RKO (cell line): ENCODE results near the gene NLRP13.
"Not testable (repeated sequence)": the region's sequence is repeated elsewhere in the genome, so short reads cannot be mapped to it uniquely, and the experiment has no call there.

Source experiments
- DNase-seq: peaks from one replicate; pipeline ENCODE4 v3.0.0-alpha.2; 2016; ENCODE audit warnings: low spot score

Gene NLRP13, protein sequence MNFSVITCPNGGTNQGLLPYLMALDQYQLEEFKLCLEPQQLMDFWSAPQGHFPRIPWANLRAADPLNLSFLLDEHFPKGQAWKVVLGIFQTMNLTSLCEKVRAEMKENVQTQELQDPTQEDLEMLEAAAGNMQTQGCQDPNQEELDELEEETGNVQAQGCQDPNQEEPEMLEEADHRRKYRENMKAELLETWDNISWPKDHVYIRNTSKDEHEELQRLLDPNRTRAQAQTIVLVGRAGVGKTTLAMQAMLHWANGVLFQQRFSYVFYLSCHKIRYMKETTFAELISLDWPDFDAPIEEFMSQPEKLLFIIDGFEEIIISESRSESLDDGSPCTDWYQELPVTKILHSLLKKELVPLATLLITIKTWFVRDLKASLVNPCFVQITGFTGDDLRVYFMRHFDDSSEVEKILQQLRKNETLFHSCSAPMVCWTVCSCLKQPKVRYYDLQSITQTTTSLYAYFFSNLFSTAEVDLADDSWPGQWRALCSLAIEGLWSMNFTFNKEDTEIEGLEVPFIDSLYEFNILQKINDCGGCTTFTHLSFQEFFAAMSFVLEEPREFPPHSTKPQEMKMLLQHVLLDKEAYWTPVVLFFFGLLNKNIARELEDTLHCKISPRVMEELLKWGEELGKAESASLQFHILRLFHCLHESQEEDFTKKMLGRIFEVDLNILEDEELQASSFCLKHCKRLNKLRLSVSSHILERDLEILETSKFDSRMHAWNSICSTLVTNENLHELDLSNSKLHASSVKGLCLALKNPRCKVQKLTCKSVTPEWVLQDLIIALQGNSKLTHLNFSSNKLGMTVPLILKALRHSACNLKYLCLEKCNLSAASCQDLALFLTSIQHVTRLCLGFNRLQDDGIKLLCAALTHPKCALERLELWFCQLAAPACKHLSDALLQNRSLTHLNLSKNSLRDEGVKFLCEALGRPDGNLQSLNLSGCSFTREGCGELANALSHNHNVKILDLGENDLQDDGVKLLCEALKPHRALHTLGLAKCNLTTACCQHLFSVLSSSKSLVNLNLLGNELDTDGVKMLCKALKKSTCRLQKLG

DNA sequence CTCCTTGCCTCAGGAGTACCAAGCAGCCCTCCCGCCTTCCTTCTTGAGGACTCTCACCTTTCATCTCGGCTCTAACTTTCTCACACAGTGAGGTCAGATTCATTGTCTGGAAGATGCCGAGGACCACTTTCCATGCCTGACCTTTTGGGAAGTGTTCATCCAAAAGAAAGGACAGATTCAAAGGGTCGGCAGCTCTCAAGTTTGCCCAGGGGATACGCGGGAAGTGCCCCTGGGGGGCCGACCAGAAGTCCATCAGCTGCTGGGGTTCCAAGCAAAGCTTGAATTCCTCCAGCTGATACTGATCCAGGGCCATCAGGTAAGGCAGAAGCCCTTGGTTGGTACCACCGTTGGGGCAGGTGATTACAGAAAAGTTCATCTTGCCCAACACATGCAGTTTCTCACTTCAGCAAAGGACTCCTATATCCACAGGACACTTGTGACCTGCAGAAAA, at the start of gene NLRP13:
Gene NLRP13 (minus strand): TSS at position 401 of the 451 bp plus-strand sequence. CDS start 25 bp downstream, at position 376.
- DNase-seq, result no peak

DNA sequence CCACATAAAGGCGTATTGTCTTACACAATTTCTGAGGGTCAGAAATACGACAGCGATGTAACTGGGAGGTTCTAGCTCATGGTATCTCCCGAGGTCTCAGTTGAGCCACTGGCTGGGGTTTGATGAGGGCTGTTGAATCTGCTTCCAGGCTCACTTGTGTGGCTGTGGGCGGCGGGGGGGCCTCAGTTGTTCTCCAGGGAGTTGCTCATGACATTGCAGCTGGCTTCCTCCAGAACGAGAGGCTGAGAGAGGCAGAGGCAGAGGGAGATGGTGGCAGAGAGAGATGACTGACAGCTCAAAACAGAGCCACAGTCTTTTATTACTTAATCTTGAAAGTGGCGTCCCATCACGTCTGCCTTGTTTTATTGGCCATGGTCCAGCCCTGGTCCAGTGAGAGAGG, 48.3 kb upstream of the NLRP13 start:
- DNase-seq, result no peak

DNA sequence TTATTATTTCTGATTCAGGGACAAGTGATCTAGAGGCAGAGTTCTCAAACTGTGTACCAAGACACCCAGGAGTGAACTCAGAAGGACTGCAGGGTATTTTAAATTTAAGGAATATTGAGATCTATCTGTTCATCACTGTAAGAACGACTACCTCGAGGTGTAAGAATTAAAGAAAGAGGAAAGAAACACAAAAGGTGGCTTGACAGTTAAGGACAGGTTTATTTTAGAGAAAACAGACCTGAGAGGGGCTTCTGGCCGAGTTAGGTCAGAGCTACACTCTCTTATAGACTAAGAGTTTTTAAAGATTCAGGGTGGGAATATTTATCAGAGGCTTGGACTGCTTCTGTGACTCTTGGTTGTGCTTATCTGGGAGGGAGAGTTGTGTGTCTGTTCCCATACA, 41.8 kb upstream of the NLRP13 start:
- no peak for DNase-seq

DNA sequence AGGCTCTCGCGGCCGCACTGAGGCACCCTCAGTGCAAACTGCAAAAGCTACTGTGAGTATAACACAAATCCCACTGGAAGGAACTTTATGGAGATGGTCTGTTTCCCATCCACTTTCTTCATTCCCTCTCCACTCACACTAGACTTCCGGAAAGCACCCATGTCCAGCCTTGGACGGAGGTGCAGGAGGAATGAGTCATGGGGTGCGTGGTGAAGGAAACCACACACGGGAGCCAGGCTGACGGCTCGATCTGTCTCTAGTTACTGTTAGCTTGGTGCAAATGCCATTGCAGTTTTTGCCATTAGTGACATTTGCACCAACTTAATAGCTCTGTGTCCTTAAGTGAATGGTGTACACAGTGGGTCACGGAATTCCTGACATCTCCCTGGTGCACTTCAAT, 30.1 kb upstream of the NLRP13 start:
- peak; percentile 29 for DNase-seq

DNA sequence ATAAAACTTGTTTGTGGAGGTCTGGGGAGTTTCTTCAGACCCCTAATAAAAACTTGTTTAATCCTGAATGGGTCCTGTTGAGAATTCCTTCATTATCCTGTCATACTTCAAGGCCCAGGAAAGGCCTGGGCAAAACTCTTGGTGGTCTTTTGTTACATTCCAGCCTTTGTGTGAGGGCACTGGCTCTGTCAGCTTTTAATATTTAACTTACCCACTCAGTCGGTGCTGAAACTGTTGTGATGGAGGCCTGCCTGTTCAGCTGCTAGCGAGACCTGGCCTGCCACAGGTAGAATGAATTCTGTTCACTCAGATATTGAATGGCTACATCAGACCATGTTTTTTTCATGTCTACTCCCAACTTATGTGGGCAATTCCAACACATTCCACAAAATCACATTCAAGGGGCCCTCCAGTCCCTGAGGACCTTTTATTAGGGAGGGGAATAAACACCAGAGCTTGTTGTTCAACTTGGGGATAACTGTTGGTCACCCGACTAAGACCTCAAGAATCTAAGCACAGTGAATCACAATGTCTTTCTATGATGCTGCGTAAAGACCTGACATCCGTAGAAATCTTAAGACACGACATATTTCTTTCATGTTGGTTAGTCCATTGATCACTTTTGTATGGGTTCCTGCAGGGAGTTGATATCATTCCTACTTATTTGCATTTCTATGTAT, 28.0 kb upstream of the NLRP13 start:
- no peak for DNase-seq

DNA sequence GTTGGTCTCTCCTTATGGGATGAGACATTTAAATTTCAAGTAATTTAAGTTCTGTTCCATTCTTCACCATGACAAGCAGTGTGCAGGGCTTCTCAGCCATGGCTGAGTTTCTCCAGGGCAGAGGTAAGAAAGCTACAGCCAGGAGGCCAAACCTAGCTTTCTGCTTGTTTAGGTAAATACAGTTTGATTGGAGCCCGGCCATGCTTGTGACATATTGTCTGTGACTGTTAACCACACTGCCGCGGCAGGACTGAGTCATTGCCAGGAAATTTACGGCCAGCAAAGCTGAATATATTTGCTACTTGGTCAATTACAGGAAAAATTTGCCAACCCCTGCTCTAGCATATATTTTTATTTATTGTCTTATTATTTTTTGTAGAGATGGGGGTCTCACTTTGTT, 26.2 kb upstream of the NLRP13 start:
- peak; percentile 62 for DNase-seq

DNA sequence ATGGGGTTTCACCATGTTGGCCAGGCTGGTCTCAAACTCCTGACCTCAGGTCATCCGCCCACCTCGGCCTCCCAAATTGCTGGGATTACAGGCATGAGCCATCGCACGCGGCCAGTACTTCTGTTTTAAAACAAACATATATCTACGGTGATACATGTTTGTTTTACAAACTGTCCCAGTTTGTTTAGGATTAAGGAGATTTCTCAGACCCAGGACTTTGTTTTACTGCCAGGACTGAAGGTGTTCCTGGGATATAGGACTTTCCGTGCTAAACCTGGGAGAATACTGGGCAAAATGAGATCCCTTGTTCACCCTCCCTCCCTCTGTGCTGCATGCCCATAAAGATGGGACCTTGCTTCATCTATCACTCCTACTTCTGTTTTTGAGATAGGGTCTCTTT, 24.3 kb upstream of the NLRP13 start:
- no peak for DNase-seq

DNA sequence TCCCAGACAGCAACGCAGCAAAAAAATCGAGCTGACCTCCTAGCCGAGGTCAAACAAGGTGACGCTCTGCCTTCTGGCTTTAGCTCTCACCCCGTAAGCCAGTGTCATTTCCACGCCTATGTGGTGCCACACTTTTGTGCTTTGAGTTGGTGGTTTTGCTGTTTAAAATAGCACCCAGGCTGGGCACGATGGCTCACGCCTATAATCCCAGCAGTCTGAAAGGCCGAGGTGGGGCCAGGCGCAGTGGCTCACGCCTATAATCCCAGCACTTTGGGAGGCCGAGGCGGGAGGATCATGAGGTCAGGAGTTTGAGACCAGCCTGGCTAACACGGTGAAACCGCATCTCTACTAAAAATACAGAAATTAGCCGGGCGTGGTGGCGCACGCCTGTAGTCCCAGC, 18.4 kb upstream of the NLRP13 start:
- not testable (repeated sequence) for DNase-seq

DNA sequence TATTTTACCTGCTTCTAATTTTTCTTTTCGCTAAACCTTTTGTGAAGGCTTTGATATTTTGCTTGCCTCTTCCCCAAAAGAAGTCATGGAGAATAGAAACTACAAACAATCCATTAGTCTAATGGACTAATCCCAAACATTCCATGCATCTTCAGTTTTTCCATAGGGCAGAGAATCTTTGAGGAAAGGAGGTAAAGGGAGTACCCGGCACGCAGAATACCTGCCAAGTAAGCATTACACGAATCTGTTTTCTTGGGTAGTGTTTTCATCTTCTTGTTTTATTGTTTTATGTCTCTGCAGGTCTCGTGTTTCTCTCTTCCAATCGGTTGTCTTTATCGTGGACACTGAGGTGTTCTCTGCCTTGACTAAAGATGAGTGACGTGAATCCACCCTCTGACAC, 15.4 kb upstream of the NLRP13 start, which contains the start of gene NLRP8:
Gene NLRP8 (plus strand): TSS at position 301 of the 400 bp plus-strand sequence.
- no peak for DNase-seq

DNA sequence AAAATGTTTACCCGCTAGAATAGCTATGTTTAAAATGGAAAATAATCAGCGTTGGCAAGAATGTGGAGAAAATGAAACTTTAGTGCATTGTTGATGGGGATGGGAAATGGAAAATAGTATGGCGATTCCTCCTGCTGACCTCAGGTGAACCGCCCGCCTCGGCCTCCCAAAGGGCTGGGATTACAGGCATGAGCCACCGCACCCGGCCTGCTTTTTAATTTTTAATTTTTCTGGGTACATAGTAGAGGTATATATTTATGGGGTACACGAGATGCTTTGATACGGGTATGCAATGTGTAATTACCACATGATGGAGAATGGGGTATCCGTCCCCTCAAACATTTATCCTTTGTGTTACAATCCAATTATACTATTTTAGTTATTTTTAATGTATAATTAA, 8.2 kb upstream of the NLRP13 start:
- no peak for DNase-seq

DNA sequence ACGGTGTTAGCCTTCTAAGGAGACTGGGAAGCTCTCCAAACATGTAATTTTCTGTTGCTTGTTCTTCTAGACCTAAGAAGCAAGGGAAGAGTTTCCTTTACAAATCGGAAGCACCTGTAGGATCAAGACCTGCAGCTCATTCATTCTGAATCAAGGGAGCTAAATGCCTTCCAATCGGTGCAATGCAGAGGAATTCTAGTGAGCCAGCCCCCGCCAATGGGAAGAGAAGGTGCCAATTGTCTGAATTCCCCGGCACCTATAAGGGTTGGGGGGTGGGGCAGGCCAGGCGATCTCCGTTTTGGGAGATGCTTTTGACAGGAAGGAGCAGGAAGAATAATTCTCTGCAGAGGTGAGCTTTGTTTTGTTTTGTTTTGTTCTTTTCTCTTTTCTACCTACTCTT, 7.1 kb upstream of the NLRP13 start:
- DNase-seq, result no peak

DNA sequence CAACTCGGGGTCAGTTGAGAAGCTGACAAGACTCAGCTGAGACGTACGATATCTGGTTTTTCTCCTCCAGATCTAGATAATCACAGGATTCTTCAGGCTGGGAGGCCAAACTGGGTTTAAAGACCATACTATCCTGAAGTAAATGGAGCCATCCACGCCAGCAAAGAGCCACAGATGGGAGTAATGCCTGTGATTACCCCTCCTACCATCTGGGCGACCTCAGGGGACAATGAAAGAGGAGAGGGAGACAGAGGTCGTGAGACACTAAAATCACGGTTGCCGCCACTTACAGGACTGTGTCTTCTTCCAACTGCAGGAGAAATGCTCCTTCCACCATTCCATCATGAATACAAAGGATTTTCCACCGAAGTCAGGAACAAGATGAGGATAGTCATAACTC, 3.1 kb upstream of the NLRP13 start:
- DNase-seq, result no peak

DNA sequence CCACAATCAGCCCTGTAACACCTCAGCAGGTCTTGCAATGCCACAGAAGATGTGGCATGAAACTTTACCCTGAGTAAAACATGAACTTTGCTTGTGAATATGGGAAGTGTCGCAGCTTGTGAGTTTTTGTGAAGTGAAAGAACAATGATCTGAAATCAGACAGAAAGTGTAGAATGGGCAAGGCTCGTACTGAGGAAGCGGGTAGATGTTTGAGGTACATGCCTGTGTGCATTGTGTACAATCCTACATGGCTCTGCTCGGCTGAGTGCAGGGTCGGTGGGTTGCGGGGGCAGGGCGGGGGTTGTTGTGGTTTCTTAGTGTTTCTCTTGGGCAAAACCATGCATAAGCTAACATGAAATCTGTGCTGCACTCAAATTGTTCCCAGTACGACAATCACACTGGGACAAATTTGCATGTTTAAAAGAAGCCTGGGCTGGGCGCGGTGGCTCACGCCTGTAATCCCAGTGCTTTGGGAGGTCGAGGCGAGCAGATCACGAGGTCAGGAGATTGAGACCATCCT, 1.1 kb downstream of the NLRP13 start:
- no peak for DNase-seq

DNA sequence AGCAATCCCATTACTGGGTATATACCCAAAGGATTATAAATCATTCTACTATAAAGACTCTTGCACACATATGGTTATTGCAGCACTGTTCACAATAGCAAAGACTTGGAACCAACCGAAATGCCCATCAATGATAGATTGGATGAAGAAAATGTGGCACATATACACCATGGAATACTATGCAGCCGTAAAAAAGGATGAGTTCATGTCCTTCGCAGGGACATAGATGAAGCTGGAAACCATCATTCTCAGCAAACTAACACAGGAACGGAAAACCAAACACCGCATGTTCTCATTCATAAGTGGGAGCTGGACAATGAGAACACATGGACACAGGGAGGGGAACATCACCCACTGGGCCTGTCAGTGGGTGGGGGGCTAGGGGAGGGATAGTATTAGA, 2.9 kb downstream of the NLRP13 start:
- not testable (repeated sequence) for DNase-seq

DNA sequence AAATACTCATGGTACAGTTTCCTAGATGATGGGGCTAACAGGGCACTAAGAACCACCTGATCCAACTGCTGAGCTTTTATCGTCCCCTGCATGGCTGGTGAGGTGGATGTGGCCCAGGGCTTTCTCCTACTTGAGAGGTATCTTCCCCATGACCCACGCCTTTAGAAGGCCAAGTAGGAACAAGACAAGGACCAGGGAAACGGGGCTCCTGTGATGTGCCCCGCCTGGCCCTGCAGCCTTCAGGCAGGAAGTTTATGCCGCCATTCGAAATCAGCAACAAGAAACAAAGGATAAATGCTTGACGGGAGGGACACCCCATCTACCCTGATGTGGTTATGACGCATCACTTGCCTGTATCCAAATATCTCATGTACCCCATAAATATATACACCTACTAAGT, 4.1 kb downstream of the NLRP13 start:
- no peak for DNase-seq

DNA sequence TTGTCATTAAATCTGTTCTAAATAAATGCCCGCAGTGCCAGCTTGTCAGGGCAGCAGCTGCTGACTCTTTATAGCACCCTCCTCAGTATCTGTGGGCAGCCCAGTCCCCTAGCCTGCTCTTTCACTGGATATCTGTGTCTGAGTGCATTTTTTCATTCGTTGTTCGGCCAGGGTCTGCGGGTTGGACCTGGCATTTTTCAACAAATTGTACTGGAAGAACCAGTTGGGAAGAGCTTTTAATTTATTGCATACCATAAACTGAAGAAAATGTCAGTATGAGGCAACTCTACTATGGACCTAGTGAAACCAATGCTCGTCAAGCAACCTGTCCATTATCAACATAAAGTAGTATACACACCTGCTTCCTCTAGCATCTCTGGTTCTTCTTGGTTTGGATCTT, 8.6 kb downstream of the NLRP13 start:
- no peak for DNase-seq

DNA sequence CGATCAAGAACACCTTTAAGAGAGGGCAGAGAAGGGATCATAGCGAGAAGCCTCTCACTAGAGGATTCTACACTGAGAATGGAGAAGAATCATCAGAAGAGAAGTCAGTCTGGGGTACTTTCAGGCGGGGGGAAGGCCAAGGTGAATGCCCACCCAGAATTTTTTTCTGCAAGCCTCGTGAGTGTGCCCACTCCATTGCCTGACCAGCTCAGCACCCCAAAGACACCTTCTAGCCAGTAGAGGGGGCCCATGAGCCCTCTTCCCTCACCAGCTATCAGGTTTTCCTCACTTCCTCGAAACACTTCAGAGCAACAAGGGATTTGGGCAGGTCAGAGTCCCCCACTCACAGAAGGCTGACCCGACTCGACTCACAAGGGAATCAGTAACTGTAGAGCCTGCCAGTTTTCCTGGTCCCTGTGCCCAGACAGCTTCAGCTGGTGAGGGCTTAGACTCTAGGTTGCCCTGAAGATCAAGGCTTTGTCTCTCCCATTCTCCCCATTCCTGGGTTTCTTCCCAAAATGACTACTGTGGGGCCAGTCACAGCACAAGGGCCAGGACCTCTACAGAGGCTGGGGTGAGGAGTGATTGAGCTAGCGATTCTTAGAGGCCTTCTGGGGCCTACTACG, 18.4 kb downstream of the NLRP13 start:
- DNase-seq, result no peak

DNA sequence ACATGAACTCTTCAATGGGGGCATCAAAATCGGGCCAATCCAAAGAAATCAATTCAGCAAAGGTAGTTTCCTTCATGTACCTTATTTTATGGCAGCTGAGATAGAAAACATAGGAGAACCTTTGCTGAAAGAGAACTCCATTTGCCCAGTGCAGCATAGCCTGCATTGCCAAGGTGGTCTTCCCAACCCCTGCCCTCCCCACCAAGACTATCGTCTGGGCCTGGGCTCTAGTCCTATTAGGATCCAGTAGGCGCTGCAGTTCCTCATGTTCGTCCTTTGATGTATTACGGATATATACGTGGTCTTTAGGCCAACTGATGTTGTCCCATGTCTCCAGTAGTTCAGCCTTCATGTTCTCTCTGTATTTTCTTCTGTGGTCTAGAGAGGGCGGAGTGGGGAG, 19.2 kb downstream of the NLRP13 start:
- no peak for DNase-seq

DNA sequence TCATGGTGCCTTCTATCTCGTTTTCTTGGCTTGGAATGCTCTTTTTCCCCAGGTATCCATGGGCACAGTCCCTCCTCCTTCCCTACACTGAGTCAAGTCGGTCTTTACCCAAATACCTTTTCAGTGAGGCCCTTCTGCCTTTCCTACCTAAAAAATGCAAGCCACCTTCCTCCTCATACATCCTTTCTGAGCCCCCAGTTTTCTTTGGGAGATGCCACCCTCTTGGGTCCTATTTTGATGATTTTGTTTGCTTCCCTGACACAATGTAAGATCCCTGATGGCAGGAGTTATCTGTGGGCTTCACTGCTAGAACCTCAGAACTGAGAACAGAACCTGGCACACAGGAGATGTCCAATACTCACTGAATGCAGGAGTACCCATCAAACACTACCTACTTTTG, 22.3 kb downstream of the NLRP13 start:
- no peak for DNase-seq

DNA sequence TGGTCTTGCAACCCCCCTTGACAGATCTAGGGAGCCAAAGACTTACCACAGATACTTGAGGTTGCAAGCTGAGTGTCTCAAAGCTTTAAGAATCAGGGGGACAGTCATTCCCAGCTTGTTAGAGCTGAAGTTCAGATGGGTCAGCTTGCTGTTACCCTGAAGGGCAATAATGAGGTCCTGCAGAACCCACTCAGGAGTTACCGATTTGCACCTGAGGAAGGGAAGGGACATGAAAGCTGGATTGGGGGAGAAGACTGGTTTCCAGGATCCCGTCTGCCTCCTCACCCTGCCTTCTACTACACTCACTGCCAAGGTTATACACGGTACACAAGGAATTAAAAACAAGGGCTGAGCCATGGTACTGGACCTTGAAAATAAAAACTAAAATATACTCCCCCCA, 24.4 kb downstream of the NLRP13 start:
- no peak for DNase-seq

DNA sequence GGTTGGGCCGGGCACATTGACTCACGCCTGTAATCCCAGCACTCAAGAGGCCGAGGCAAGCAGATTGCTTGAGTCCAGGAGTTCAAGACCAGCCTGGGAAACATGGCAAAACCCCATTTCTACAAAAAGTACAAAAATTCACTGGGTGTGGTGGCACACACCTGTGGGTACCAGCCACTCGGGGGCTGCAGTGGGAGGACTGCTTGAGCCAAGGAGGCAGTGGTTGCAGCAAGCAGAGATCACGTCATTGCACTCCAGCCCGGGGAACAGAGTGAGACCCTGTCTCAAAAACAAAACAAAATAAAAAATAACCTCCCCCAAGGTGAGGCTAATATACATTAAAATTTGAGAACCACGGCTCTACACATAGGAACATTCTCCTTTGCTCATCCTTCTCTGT, 24.9 kb downstream of the NLRP13 start:
- DNase-seq, result no peak
